ENCODE results near the gene ASIC4.

- TF ChIP-seq, protein P1, sequence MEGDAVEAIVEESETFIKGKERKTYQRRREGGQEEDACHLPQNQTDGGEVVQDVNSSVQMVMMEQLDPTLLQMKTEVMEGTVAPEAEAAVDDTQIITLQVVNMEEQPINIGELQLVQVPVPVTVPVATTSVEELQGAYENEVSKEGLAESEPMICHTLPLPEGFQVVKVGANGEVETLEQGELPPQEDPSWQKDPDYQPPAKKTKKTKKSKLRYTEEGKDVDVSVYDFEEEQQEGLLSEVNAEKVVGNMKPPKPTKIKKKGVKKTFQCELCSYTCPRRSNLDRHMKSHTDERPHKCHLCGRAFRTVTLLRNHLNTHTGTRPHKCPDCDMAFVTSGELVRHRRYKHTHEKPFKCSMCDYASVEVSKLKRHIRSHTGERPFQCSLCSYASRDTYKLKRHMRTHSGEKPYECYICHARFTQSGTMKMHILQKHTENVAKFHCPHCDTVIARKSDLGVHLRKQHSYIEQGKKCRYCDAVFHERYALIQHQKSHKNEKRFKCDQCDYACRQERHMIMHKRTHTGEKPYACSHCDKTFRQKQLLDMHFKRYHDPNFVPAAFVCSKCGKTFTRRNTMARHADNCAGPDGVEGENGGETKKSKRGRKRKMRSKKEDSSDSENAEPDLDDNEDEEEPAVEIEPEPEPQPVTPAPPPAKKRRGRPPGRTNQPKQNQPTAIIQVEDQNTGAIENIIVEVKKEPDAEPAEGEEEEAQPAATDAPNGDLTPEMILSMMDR (conservative IDR thresholded peaks at IDR 0.05; ENCODE audit: low read depth, low read length) = no peak
- TF ChIP-seq EZH2 (IDR thresholded peaks at IDR 0.05; ENCODE audit: borderline replicate concordance, low read depth, low read length, poor library complexity, severe bottlenecking) = no peak
Observed at GRCh38 chr2:219505585-219505984, 8.7 kb upstream of the ASIC4 start.

All from A673 (cell line).